HepG2 (cell line): ENCODE results near the gene IGDCC3. TPM values are rescaled to one million over a fixed set of nuclear protein-coding genes. Genes with fewer than 3 reads are reported as not detected.
A peak's percentile ranks its signal among the peaks of the same experiment; 100 is the strongest.

Experiments used
- BCL6 ChIP-seq: IDR thresholded peaks from 2 replicates; pipeline ENCODE4 v1.6.1; 2016; ENCODE audit warnings: missing genetic modification reagents, missing compliant biosample characterization
- BHLHE40 ChIP-seq: IDR thresholded peaks from 2 replicates; pipeline ENCODE4 v1.6.1; 2011; ENCODE audit warnings: low read length, improper control_type of control experiment
- ISX ChIP-seq: sonication (generic); formaldehyde crosslinking; conservative IDR thresholded peaks from 2 replicates; pipeline ENCODE4 v1.5.0; 2020; ENCODE audit warnings: missing genetic modification reagents
- RFXAP ChIP-seq: sonication (generic); formaldehyde crosslinking; IDR thresholded peaks from 2 replicates; pipeline ENCODE4 v1.4.0; 2020; ENCODE audit warnings: missing genetic modification reagents, borderline replicate concordance
- ZBTB26 ChIP-seq: IDR thresholded peaks from 2 replicates; pipeline ENCODE4 v1.6.1; 2016; ENCODE audit warnings: missing compliant biosample characterization, missing genetic modification reagents, borderline replicate concordance
- ZNF296 ChIP-seq: sonication (generic); formaldehyde crosslinking; conservative IDR thresholded peaks from 2 replicates; pipeline ENCODE4 v1.5.0; 2020; ENCODE audit warnings: mild to moderate bottlenecking, missing genetic modification reagents
- ZNF318 ChIP-seq: sonication (generic); formaldehyde crosslinking; IDR thresholded peaks from 2 replicates; pipeline ENCODE4 v1.4.0; 2020; ENCODE audit warnings: mild to moderate bottlenecking, missing genetic modification reagents
- ZNF414 ChIP-seq: sonication (generic); formaldehyde crosslinking; IDR thresholded peaks from 2 replicates; pipeline ENCODE4 v1.5.0; 2020; ENCODE audit warnings: missing genetic modification reagents
- ZNF768 ChIP-seq: sonication (generic); formaldehyde crosslinking; IDR thresholded peaks from 2 replicates; pipeline ENCODE4 v1.4.0; 2020; ENCODE audit warnings: missing genetic modification reagents
- polyA plus RNA-seq, 8 experiments: library from polyadenylated mRNA; depleted of rRNA in 3 of 8; stranded (reverse) in 7 of 8; unstranded in 1 of 8; fragments of >200 nt; fragmentation: Illumina TruSeq in 4 of 8; extraction: Trizol in 4 of 8; gene quantifications; 2 replicates each; pipeline versions ENCODE4 v1.2.1 to v1.2.3, GENCODE V29; 2011 to 2016; ENCODE audit warnings: low read depth in 4 of 8, missing spikeins in 1 of 8, mixed read lengths in 1 of 8; ENCODE audit not compliant: insufficient read depth in 1 of 8
- total RNA-seq, 5 experiments: library from RNA; depleted of rRNA; stranded (reverse); fragments of >200 nt; fragmentation: Illumina TruSeq; extraction: Trizol; gene quantifications; 2 replicates each; pipeline ENCODE4 v1.2.3, GENCODE V29; 2016; ENCODE audit warnings: low read depth in 1 of 5
- TF ChIP-seq, protein P1 (sequence below): sonication (generic); formaldehyde crosslinking; conservative IDR thresholded peaks from 2 replicates; pipeline ENCODE4 v1.4.0; 2020; ENCODE audit warnings: missing genetic modification reagents
- TF ChIP-seq, protein P2 (sequence below): sonication (generic); formaldehyde crosslinking; IDR thresholded peaks from 2 replicates; pipeline ENCODE4 v1.4.0; 2020; ENCODE audit warnings: missing genetic modification reagents, borderline replicate concordance

Gene IGDCC3
- total and polyA plus RNA-seq, 2 of the 13 experiments (the other 11 are each of a cell fraction or from before 2014, with no cell fraction given) = 30.1 to 51.8 TPM

DNA sequence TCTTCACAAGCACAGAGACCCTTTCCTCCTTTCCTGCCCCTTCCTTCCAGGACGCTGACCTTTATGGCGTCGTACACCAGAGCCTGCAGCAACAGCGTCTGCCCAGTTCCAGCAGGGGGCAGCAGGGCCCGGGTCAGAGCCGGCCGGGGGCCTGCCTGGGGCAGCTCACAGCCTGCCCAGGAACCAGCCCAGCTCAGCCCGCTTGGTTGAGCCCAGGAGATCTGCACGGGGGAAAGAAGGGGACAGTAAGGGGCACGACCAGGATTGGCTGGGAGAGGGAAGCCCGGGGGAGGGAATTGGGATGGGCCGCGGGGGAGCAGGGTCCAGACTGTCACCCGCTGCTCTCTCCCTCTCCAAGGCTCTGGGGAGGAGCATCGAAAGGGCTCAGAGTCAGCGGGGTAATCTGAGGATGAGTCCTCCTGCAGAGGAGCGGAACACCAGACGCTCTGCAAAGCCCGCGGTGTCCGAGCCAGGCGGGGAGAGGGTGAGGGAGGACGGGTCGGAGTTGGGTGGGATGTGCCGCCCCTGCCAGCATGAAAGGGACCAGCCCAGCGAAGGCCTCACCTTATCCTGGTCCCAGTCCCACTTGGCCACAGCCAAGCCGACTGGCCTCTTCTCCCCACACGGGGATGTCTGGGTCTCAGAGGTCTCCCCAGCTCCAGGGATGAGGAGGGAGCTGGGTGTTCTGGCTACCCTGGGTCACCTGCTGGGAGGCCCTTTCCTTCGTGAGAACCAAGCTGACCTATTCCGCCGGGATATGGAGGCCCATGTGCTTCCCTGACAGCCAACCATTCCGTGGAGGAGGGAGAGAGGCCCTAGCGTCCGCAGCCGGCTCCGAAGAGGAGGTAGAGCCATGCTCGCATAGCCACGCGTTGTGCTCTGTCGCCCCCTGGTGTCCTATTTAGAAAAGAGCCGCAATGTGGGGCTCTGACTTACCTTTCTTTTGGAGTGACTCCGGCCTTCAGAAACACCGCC is 7.4 kb upstream of the IGDCC3 start (continued):
- no peak for TF ChIP-seq ZNF318 (CRISPR knock-in tag)
- TF ChIP-seq RFXAP (CRISPR knock-in tag) = no peak
- no peak; the same call in 1 of the 2 replicates for TF ChIP-seq BCL6 (CRISPR knock-in tag)
- TF ChIP-seq, protein P1, sequence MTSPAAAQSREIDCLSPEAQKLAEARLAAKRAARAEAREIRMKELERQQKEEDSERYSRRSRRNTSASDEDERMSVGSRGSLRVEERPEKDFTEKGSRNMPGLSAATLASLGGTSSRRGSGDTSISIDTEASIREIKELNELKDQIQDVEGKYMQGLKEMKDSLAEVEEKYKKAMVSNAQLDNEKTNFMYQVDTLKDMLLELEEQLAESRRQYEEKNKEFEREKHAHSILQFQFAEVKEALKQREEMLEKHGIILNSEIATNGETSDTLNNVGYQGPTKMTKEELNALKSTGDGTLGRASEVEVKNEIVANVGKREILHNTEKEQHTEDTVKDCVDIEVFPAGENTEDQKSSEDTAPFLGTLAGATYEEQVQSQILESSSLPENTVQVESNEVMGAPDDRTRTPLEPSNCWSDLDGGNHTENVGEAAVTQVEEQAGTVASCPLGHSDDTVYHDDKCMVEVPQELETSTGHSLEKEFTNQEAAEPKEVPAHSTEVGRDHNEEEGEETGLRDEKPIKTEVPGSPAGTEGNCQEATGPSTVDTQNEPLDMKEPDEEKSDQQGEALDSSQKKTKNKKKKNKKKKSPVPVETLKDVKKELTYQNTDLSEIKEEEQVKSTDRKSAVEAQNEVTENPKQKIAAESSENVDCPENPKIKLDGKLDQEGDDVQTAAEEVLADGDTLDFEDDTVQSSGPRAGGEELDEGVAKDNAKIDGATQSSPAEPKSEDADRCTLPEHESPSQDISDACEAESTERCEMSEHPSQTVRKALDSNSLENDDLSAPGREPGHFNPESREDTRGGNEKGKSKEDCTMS (CRISPR knock-in tag) = no peak
- TF ChIP-seq ZBTB26 (CRISPR knock-in tag) = peak; percentile 50; the same call in 1 of the 2 replicates
- TF ChIP-seq ZNF768 (CRISPR knock-in tag) = peak; percentile 69
- no peak for TF ChIP-seq ZNF296 (CRISPR knock-in tag)
- TF ChIP-seq, protein P2, sequence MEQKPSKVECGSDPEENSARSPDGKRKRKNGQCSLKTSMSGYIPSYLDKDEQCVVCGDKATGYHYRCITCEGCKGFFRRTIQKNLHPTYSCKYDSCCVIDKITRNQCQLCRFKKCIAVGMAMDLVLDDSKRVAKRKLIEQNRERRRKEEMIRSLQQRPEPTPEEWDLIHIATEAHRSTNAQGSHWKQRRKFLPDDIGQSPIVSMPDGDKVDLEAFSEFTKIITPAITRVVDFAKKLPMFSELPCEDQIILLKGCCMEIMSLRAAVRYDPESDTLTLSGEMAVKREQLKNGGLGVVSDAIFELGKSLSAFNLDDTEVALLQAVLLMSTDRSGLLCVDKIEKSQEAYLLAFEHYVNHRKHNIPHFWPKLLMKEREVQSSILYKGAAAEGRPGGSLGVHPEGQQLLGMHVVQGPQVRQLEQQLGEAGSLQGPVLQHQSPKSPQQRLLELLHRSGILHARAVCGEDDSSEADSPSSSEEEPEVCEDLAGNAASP (CRISPR knock-in tag) = peak; percentile 77; the same call in 1 of the 2 replicates
- TF ChIP-seq ZNF414 = no peak; the same call in 1 of the 2 replicates
- TF ChIP-seq ISX = no peak
- TF ChIP-seq BHLHE40 = peak; percentile 33
